Panc1 (cell line): ENCODE results near the gene SYT8. TPM values are rescaled to one million over a fixed set of nuclear protein-coding genes. Genes with fewer than 3 reads are reported as not detected.
"Not testable (repeated sequence)": the region's sequence is repeated elsewhere in the genome, so short reads cannot be mapped to it uniquely, and the experiment has no call there.

Source experiments
- ATAC-seq: fragments of 200-7000 bp; cut with Tn5 transposase; 2 replicates; pipeline ENCODE4 v1.9.1; 2020; ENCODE audit warnings: mild to moderate bottlenecking, moderate library complexity
- BruUV-seq: library from RNA; stranded (reverse); fragments of 400-500 nt; replicated peaks from 2 replicates; lab custom pipeline; 2021; lab: Mats Ljungman, UMichigan
- CTCF ChIA-PET: fragments of 300-600 bp; sonication (Branson Sonifier 250); formaldehyde crosslinking; loops from one replicate; lab custom pipeline; 2022; ENCODE audit warnings: antibody characterized with exemption; lab: Charles Lee
- POLR2A ChIA-PET: fragments of 300-600 bp; sonication (Branson Sonifier 250); formaldehyde crosslinking; loops from one replicate; lab custom pipeline; 2022; ENCODE audit warnings: antibody characterized with exemption; lab: Charles Lee
- DNase-seq: peaks from one replicate; pipeline ENCODE4 v3.0.0-alpha.2; 2010; ENCODE audit warnings: low read depth, low spot score
- H3K27ac ChIP-seq: 2 replicates; pipeline ENCODE4 v1.5.1; 2011; ENCODE audit warnings: mild to moderate bottlenecking, low read length, inconsistent platforms
- H3K27me3 ChIP-seq: fragments of 200-500 bp; sonication (Bioruptor generic); 2 replicates; pipeline ENCODE4 v1.6.0; 2014; ENCODE audit warnings: low read length, inconsistent platforms; ENCODE audit not compliant: control insufficient read depth, insufficient read depth
- H3K36me3 ChIP-seq: fragments of 200-500 bp; sonication (Bioruptor generic); 2 replicates; pipeline ENCODE4 v1.5.1; 2014; ENCODE audit warnings: inconsistent platforms, mild to moderate bottlenecking, low read length, moderate library complexity; ENCODE audit not compliant: control insufficient read depth, insufficient read depth
- H3K4me1 ChIP-seq: 2 replicates; pipeline ENCODE4 v1.5.1; 2011; ENCODE audit warnings: inconsistent platforms, mild to moderate bottlenecking, low read length, moderate library complexity; ENCODE audit not compliant: control insufficient read depth, insufficient read depth
- H3K4me3 ChIP-seq, 2 experiments: 2 replicates each; pipeline ENCODE4 v1.5.1; 2011 to 2012; ENCODE audit warnings: low read depth in 2 of 2, low read length in 2 of 2, mild to moderate bottlenecking in 2 of 2, inconsistent platforms in 1 of 2, moderate library complexity in 1 of 2
- H3K9me3 ChIP-seq: fragments of 200-500 bp; sonication (Bioruptor generic); 2 replicates; pipeline ENCODE4 v1.5.1; 2014; ENCODE audit warnings: low read depth, mild to moderate bottlenecking, inconsistent platforms, low read length, moderate library complexity; ENCODE audit not compliant: control insufficient read depth, insufficient read depth
- CTCF ChIP-seq: fragments of 450-650 bp; IDR thresholded peaks from 2 replicates; pipeline ENCODE4 v1.5.1; 2017; ENCODE audit warnings: mild to moderate bottlenecking
- POLR2AphosphoS5 ChIP-seq: IDR thresholded peaks from 2 replicates; pipeline ENCODE4 v1.6.1; 2012; ENCODE audit warnings: mild to moderate bottlenecking, low read depth, low read length, moderate library complexity
- REST ChIP-seq, 2 experiments: IDR thresholded peaks; 2 replicates each; pipeline ENCODE4 v1.6.1; 2011 to 2012; ENCODE audit warnings: low read depth in 2 of 2, control low read depth in 1 of 2, low read length in 1 of 2, mild to moderate bottlenecking in 1 of 2, moderate library complexity in 1 of 2; ENCODE audit not compliant: insufficient read depth in 1 of 2
- SIN3A ChIP-seq: IDR thresholded peaks from 2 replicates; pipeline ENCODE4 v1.6.1; 2012; ENCODE audit warnings: low read depth, mild to moderate bottlenecking, low read length, moderate library complexity, borderline replicate concordance; ENCODE audit not compliant: insufficient read depth
- TCF7L2 ChIP-seq: IDR thresholded peaks from 2 replicates; pipeline ENCODE4 v1.6.1; 2011; ENCODE audit warnings: mild to moderate bottlenecking, low read depth, low read length, inconsistent platforms
- in situ Hi-C: cut with HindIII; loops from 2 replicates; pipeline ENCODE4 v1.10.0; 2016; ENCODE audit warnings: low sequenced_read_pairs, low pct_unique_long_range_greater_than_20kb
- intact Hi-C: fragments of 100-400 bp; cut with micrococcal nuclease; formaldehyde crosslinking; loops from one replicate; pipeline ENCODE4 v1.10.0; 2022; ENCODE audit not compliant: unreplicated experiment
- total RNA-seq: library from RNA; stranded (reverse); gene quantifications from one replicate; pipeline ENCODE4 v1.2.1, GENCODE V29; 2021; ENCODE audit not compliant: unreplicated experiment

The SYT8 gene
- total RNA-seq, 1 experiment from 2014 or later: 3.5 TPM

GRCh38 chr11:1875093-1875850, 40.5 kb downstream of the SYT8 start:
- Histone ChIP-seq H3K36me3 (no peaks in the 10 kb centered on the region), H3K27ac (no peak overlapping the region), H3K4me1 (peaks cover 34% of the 10 kb centered on the region), H3K4me3 (no peak overlapping the region), H3K9me3 (no peaks in the 10 kb centered on the region), H3K27me3 (no peaks in the 10 kb centered on the region)
- no TSS peak for BruUV-seq
- no peak for TF ChIP-seq SIN3A
- no peak for TF ChIP-seq TCF7L2
- ChIA-PET POLR2A (no interaction called here), CTCF (interaction anchor here (0.6 to 2.7 kb wide), 6 partner anchors 23 to 181 kb away, joined by 3 to 13 read pairs (median 4); no protein-coding TSS in a partner anchor)
- DNase-seq (no peak), ATAC-seq (no peak)
- in situ Hi-C loops (no loop called here), intact Hi-C loops (loop anchor here (1.0 kb wide), 1 partner anchor 47 kb away; no protein-coding TSS in a partner anchor)

GRCh38 chr11:1875851-1876301, 41.1 kb downstream of the SYT8 start:
- intact Hi-C loops: loop anchor here (1.0 kb wide), 1 partner anchor 46 kb away; no protein-coding TSS in a partner anchor
- peak overlapping the region; percentile 44; the same call in 1 of the 2 replicates for H3K27ac ChIP-seq
- in situ Hi-C loops, DNase-seq, H3K9me3 ChIP-seq, BruUV-seq, H3K27me3 ChIP-seq, H3K36me3 ChIP-seq, H3K4me3 ChIP-seq, ATAC-seq: not testable (repeated sequence)
- ChIA-PET CTCF (interaction anchor here (0.6 to 2.7 kb wide), 10 partner anchors 23 to 278 kb away, joined by 3 to 13 read pairs (median 4); no protein-coding TSS in a partner anchor), POLR2A (interaction anchor here (0.6 kb wide), 1 partner anchor 79 kb away, joined by 4 read pairs; no protein-coding TSS in a partner anchor)
- peaks cover 34% of the 10 kb centered on the region for H3K4me1 ChIP-seq

GRCh38 chr11:1876361-1877063, 41.7 kb downstream of the SYT8 start:
- CTCF ChIA-PET: interaction anchor here (0.5 to 2.7 kb wide), 17 partner anchors 15 to 302 kb away, joined by 3 to 13 read pairs (median 4); partner anchors contain the start of gene PRR33
- POLR2A ChIA-PET: interaction anchor here (0.6 kb wide), 3 partner anchors 78 to 336 kb away, joined by 3 to 13 read pairs (median 4); no protein-coding TSS in a partner anchor
- Histone ChIP-seq H3K4me1 (peaks cover 34% of the 10 kb centered on the region), H3K9me3 (no peaks in the 10 kb centered on the region), H3K36me3 (no peaks in the 10 kb centered on the region), H3K4me3 (no peak overlapping the region), H3K27ac (peak overlapping the region; percentile 44; the same call in 1 of the 2 replicates), H3K27me3 (no peaks in the 10 kb centered on the region)
- intact Hi-C loops (no loop called here), in situ Hi-C loops (no loop called here)
- TF ChIP-seq POLR2AphosphoS5 (no peak), TCF7L2 (no peak), SIN3A (no peak), REST (IDR thresholded peaks at IDR 0.05; ENCODE audit: insufficient read depth in 1 of 2, low read depth in 2 of 2, low read length in 1 of 2) (no peak), CTCF (peak; percentile 93)
- BruUV-seq: no TSS peak
- no peak for DNase-seq
- no peak for ATAC-seq
